Upper lobe of left lung (tissue), 6 donors: ENCODE data around the gene AKAP8L. TPM values are rescaled to one million over a fixed set of nuclear protein-coding genes. Genes with fewer than 3 reads are reported as not detected.

ENCODE experiments used
- ATAC-seq, 2 donors: fragments of 200-7000 bp; cut with Tn5 transposase; one replicate each; pipeline ENCODE4 v1.9.1; 2022; ENCODE audit warnings: mild to moderate bottlenecking in 2 of 2, moderate library complexity in 2 of 2; ENCODE audit not compliant: low FRiP score in 2 of 2
- DNase-seq, 2 donors: peaks; one replicate each; pipeline ENCODE4 v3.0.0-alpha.2; 2019 to 2020
- H3K27ac ChIP-seq, 4 donors: fragments of 200-600 bp; sonication (generic); one replicate each; pipeline ENCODE4 v1.5.1; 2016 to 2019
- H3K27me3 ChIP-seq, 4 donors: fragments of 200-600 bp; sonication (generic); one replicate each; pipeline ENCODE4 v1.5.1; 2017 to 2019
- H3K36me3 ChIP-seq, 4 donors: fragments of 200-600 bp; sonication (generic); one replicate each; pipeline ENCODE4 v1.5.1; 2016 to 2019
- H3K4me1 ChIP-seq, 4 donors: fragments of 200-600 bp; sonication (generic); one replicate each; pipeline ENCODE4 v1.5.1; 2018 to 2019
- H3K4me3 ChIP-seq, 4 donors: fragments of 200-600 bp; sonication (generic); one replicate each; pipeline ENCODE4 v1.5.1; 2017 to 2019; ENCODE audit warnings: mild to moderate bottlenecking in 2 of 4, moderate library complexity in 1 of 4
- H3K9me3 ChIP-seq, 4 donors: fragments of 200-600 bp; sonication (generic); one replicate each; pipeline ENCODE4 v1.5.1; 2018 to 2019
- CTCF ChIP-seq, 6 experiments: fragments of 450-650 bp in 4 of 6; fragments of 200-600 bp in 2 of 6; sonication (generic) in 2 of 6; IDR thresholded peaks; one replicate each; pipeline ENCODE4 v1.5.1; 2016 to 2019; ENCODE audit warnings: antibody characterized with exemption in 6 of 6
- EP300 ChIP-seq, 4 donors: sonication (generic); formaldehyde crosslinking; IDR thresholded peaks; one replicate each; pipeline ENCODE4 v1.5.1; 2017; ENCODE audit warnings: antibody characterized with exemption in 4 of 4, control low read depth in 2 of 4
- POLR2A ChIP-seq, 4 donors: fragments of 450-650 bp; IDR thresholded peaks; one replicate each; pipeline ENCODE4 v1.5.1; 2016 to 2017; ENCODE audit warnings: antibody characterized with exemption in 4 of 4, mild to moderate bottlenecking in 2 of 4
- POLR2AphosphoS5 ChIP-seq, 2 donors: sonication (generic); formaldehyde crosslinking; IDR thresholded peaks; one replicate each; pipeline ENCODE4 v1.5.1; 2017; ENCODE audit warnings: antibody characterized with exemption in 2 of 2
- WGBS, 2 donors: methylation state at CpG; one replicate each; pipeline ENCODE4 v1.1.5; 2017 to 2018; 5-methylcytosine and 5-hydroxymethylcytosine counted together
- total RNA-seq, 6 donors: library from RNA; depleted of rRNA in 4 of 6; stranded (reverse); fragments of >200 nt in 4 of 6; gene quantifications; one replicate each; pipeline versions ENCODE4 v1.1.0 to v1.2.1, GENCODE V29; 2016 to 2021
- donor health status: DM: no; HTN: no; CAD: no; lungs with moderate emphysema.
- donor health status: DM: no; HTN: yes; CAD: no; lungs with severe emphysema.

Gene AKAP8L
- total RNA-seq, 6 donors from 2014 or later: 79.8 to 476 (median 91.2) TPM

GRCh38 chr19:15464394-15465385, 45.9 kb upstream of the AKAP8L start, which contains the start of gene RASAL3:
RASAL3 (minus strand) TSS chr19:15464544; CDS start chr19:15464358, 186 bp downstream.
- peak within 1 kb of the TSS; percentile 31 to 63 (median 52) for H3K4me3 ChIP-seq
- ATAC-seq: peak in 1 of 2 donors; percentile 51
- peaks cover 0 to 7% (median 4%) of the 10 kb centered on the region in 4 donors for H3K27me3 ChIP-seq
- peak; percentile 53 to 61 for DNase-seq
- H3K27ac ChIP-seq: peak within 1 kb of the TSS; percentile 65 to 89 (median 87)
- no peaks in the 10 kb centered on the region for H3K9me3 ChIP-seq
- peaks cover 6 to 28% (median 15%) of the 10 kb centered on the region in 4 donors for H3K4me1 ChIP-seq
- peaks cover 0 to 9% (median 2%) of the 10 kb centered on the region in 4 donors for H3K36me3 ChIP-seq
- TF ChIP-seq CTCF (IDR thresholded peaks at IDR 0.05): no peak
- TF ChIP-seq EP300 (IDR thresholded peaks at IDR 0.05): no peak
- TF ChIP-seq POLR2A (IDR thresholded peaks at IDR 0.05): no peak
- peak in 1 of 2 donors; percentile 32 for TF ChIP-seq POLR2AphosphoS5 (IDR thresholded peaks at IDR 0.05)
- WGBS, 2 donors: 28 to 40% methylated on average over 11 to 17 of the region's 17 CpGs

GRCh38 chr19:15463861-15464371, 45.1 kb upstream of the AKAP8L start:
- peak overlapping the region; percentile 31 to 63 (median 52) for H3K4me3 ChIP-seq
- DNase-seq: peak; percentile 62 to 82
- peak; percentile 64 to 66 for ATAC-seq
- H3K9me3 ChIP-seq: no peaks in the 10 kb centered on the region
- H3K27ac ChIP-seq: peak overlapping the region; percentile 65 to 89 (median 87)
- TF ChIP-seq EP300 (IDR thresholded peaks at IDR 0.05) (no peak), POLR2AphosphoS5 (IDR thresholded peaks at IDR 0.05) (peak; percentile 24 to 26), POLR2A (IDR thresholded peaks at IDR 0.05) (peak in 1 of 4 donors; percentile 6), CTCF (IDR thresholded peaks at IDR 0.05) (no peak)
- peaks cover 0 to 4% (median 0%) of the 10 kb centered on the region in 4 donors for H3K27me3 ChIP-seq
- H3K4me1 ChIP-seq: peaks cover 0 to 22% (median 9%) of the 10 kb centered on the region in 4 donors
- 20 to 33% methylated on average over 1 to 22 of the region's 25 CpGs for WGBS, 2 donors
- peaks cover 0 to 11% (median 2%) of the 10 kb centered on the region in 4 donors for H3K36me3 ChIP-seq

GRCh38 chr19:15461694-15462093, 42.9 kb upstream of the AKAP8L start:
- no peaks in the 10 kb centered on the region for H3K9me3 ChIP-seq
- no peak for DNase-seq
- no peak overlapping the region for H3K4me3 ChIP-seq
- no peak for ATAC-seq
- peaks cover 0 to 5% (median 2%) of the 10 kb centered on the region in 4 donors for H3K27me3 ChIP-seq
- 91 to 94% methylated on average over 2 of the region's 2 CpGs for WGBS, 2 donors
- no peak for TF ChIP-seq POLR2AphosphoS5 (IDR thresholded peaks at IDR 0.05)
- TF ChIP-seq EP300 (IDR thresholded peaks at IDR 0.05): no peak
- no peak for TF ChIP-seq POLR2A (IDR thresholded peaks at IDR 0.05)
- no peak for TF ChIP-seq CTCF (IDR thresholded peaks at IDR 0.05)
- peaks cover 2 to 29% (median 9%) of the 10 kb centered on the region in 4 donors for H3K4me1 ChIP-seq
- peaks cover 0 to 21% (median 2%) of the 10 kb centered on the region in 4 donors for H3K36me3 ChIP-seq
- H3K27ac ChIP-seq: no peak overlapping the region

GRCh38 chr19:15457701-15458484, 39.1 kb upstream of the AKAP8L start:
- H3K27me3 ChIP-seq: peaks cover 0 to 5% (median 0%) of the 10 kb centered on the region in 4 donors
- TF ChIP-seq CTCF (IDR thresholded peaks at IDR 0.05) (no peak), EP300 (IDR thresholded peaks at IDR 0.05) (no peak), POLR2A (IDR thresholded peaks at IDR 0.05) (no peak), POLR2AphosphoS5 (IDR thresholded peaks at IDR 0.05) (no peak)
- WGBS, 2 donors: 51 to 55% methylated on average over 37 to 54 of the region's 54 CpGs
- ATAC-seq (no peak), DNase-seq (peak in 1 of 2 donors; percentile 65)
- peaks cover 0 to 25% (median 9%) of the 10 kb centered on the region in 4 donors for H3K36me3 ChIP-seq
- peaks cover 2 to 26% (median 10%) of the 10 kb centered on the region in 4 donors for H3K4me1 ChIP-seq
- H3K27ac ChIP-seq: no peak overlapping the region
- peak overlapping the region in 1 of 4 donors; percentile 13 for H3K4me3 ChIP-seq
- no peaks in the 10 kb centered on the region for H3K9me3 ChIP-seq
